H1 (cell line): Measurements from ENCODE around the gene CHSY3. TPM values are rescaled to one million over a fixed set of nuclear protein-coding genes. Genes with fewer than 3 reads are reported as not detected.

Source experiments
- CHD1 ChIP-seq: IDR thresholded peaks from 2 replicates; pipeline ENCODE4 v1.6.1; 2012; ENCODE audit warnings: low read depth, low read length, improper control_type of control experiment
- EP300 ChIP-seq, 2 experiments: IDR thresholded peaks; 1 replicate in 1 of 2; 2 replicates in 1 of 2; pipeline ENCODE4 v1.6.1; 2011 to 2012; ENCODE audit warnings: low read depth in 2 of 2, low read length in 2 of 2, mild to moderate bottlenecking in 2 of 2, borderline replicate concordance in 1 of 2, inconsistent platforms in 1 of 2, moderate library complexity in 1 of 2
- SP1 ChIP-seq: IDR thresholded peaks from 2 replicates; pipeline ENCODE4 v1.6.1; 2011; ENCODE audit warnings: low read depth, low read length
- SP4 ChIP-seq: IDR thresholded peaks from 2 replicates; pipeline ENCODE4 v1.6.1; 2012; ENCODE audit warnings: low read length, inconsistent platforms
- polyA plus RNA-seq, 7 experiments: library from polyadenylated mRNA; depleted of rRNA in 3 of 7; stranded (reverse) in 5 of 7; unstranded in 2 of 7; fragments of >200 nt in 5 of 7; fragments of 200-250 nt in 2 of 7; gene quantifications; 1 replicate in 5 of 7; 2 replicates in 1 of 7; 4 replicates in 1 of 7; pipeline versions ENCODE4 v1.2.1 to v1.2.3, GENCODE V29; 2011 to 2013; ENCODE audit warnings: missing spikeins in 2 of 7, mixed read lengths in 2 of 7
- total RNA-seq: library from RNA; stranded (reverse); fragmentation: NEBNext Ultra II Directional; extraction: Animal tissue kit (Norgen Biotek cat#: 25700); gene quantifications from 2 replicates; pipeline ENCODE4 v1.2.1, GENCODE V29; 2021

CHSY3 gene
- total and polyA plus RNA-seq, 2 of the 8 experiments (the other 6 are each of a cell fraction or from before 2014, with no cell fraction given): 0.24 to 1.8 TPM

DNA sequence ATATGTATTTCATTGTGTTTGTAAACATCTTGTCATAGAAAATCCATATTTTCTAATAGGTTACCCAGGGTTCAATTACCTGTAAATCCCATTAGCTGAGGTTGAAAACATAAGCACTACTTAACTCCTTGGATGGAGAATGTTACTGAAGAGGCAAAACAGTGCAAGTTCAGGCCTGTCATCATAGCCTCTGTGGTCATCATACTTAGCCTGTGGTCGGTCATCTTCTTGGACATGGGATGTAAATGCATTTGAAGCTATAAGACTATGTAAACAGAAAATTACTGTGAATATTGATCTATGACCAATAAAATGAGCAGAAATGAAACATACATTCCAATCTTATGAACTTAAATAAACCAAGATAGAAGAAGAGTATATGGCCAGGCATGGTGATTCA, 164.7 kb downstream of the CHSY3 start (continued):
- TF ChIP-seq EP300 (IDR thresholded peaks at IDR 0.05; ENCODE audit: borderline replicate concordance in 1 of 2, low read depth in 2 of 2, low read length in 2 of 2) (no peak), CHD1 (no peak), SP1 (no peak), SP4 (no peak)
